Measurements from ENCODE around the gene GALNT14. TPM values are rescaled to one million over a fixed set of nuclear protein-coding genes. Genes with fewer than 3 reads are reported as not detected.

Gene GALNT14
- total RNA-seq, 2 experiments from 2014 or later, result 0.48 to 0.83 TPM

- no peaks in the 10 kb centered on the region for H3K27me3 Mint-ChIP-seq
- no peaks in the 10 kb centered on the region for H3K9me3 Mint-ChIP-seq (ENCODE audit: low read depth)
- intact Hi-C loops (cut with DNase I, micrococcal nuclease), result no loop called here
- H3K27ac Mint-ChIP-seq, result no peak overlapping the region
- CTCF ChIA-PET, result no interaction called here
- peak; percentile 35 for DNase-seq
- POLR2A ChIA-PET, result no interaction called here
- H3K36me3 Mint-ChIP-seq (ENCODE audit: low read depth), result no peaks in the 10 kb centered on the region
- H3K4me1 Mint-ChIP-seq, result peaks cover 5% of the 10 kb centered on the region
- peak; percentile 92 for ATAC-seq
- H3K4me3 Mint-ChIP-seq, result no peak overlapping the region
Observed at GRCh38 chr2:30947686-30948085, 190.6 kb downstream of the GALNT14 start.

- H3K4me1 Mint-ChIP-seq, result peaks cover under 1% of the 10 kb centered on the region
- H3K27ac Mint-ChIP-seq, result no peak overlapping the region
- DNase-seq (no peak), ATAC-seq (no peak)
- no peak overlapping the region for H3K4me3 Mint-ChIP-seq
- peaks cover 2% of the 10 kb centered on the region for H3K27me3 Mint-ChIP-seq
- POLR2A ChIA-PET, result interaction anchor here (0.6 kb wide), 1 partner anchor 490 kb away, joined by 11 read pairs; no protein-coding TSS in a partner anchor
- intact Hi-C loops (cut with DNase I, micrococcal nuclease), result no loop called here
- no peaks in the 10 kb centered on the region for H3K9me3 Mint-ChIP-seq (ENCODE audit: low read depth)
- CTCF ChIA-PET, result interaction anchor here (0.6 kb wide), 1 partner anchor 820 kb away, joined by 3 read pairs; no protein-coding TSS in a partner anchor
- no peaks in the 10 kb centered on the region for H3K36me3 Mint-ChIP-seq (ENCODE audit: low read depth)
Observed at GRCh38 chr2:30942419-30942818, 195.8 kb downstream of the GALNT14 start.

GRCh38 chr2:30940839-30941238 lies 197.4 kb downstream of the GALNT14 start:
- ChIA-PET POLR2A (no interaction called here), CTCF (no interaction called here)
- Mint-ChIP-seq H3K9me3 (ENCODE audit: low read depth) (no peaks in the 10 kb centered on the region), H3K4me1 (no peaks in the 10 kb centered on the region), H3K36me3 (ENCODE audit: low read depth) (no peaks in the 10 kb centered on the region), H3K27me3 (peaks cover 2% of the 10 kb centered on the region), H3K4me3 (no peak overlapping the region), H3K27ac (no peak overlapping the region)
- DNase-seq (no peak), ATAC-seq (no peak)
- intact Hi-C loops (cut with DNase I, micrococcal nuclease), result no loop called here

- intact Hi-C loops (cut with DNase I, micrococcal nuclease), result no loop called here
- Mint-ChIP-seq H3K4me1 (no peaks in the 10 kb centered on the region), H3K9me3 (ENCODE audit: low read depth) (no peaks in the 10 kb centered on the region), H3K36me3 (ENCODE audit: low read depth) (no peaks in the 10 kb centered on the region), H3K27ac (no peak overlapping the region), H3K4me3 (no peak overlapping the region), H3K27me3 (peaks cover 2% of the 10 kb centered on the region)
- no peak for ATAC-seq
- DNase-seq, result no peak
- POLR2A ChIA-PET, result no interaction called here
- CTCF ChIA-PET, result no interaction called here
Observed at GRCh38 chr2:30939364-30939763, 198.9 kb downstream of the GALNT14 start.

GRCh38 chr2:30938196-30938595 lies 200.0 kb downstream of the GALNT14 start:
- POLR2A ChIA-PET, result no interaction called here
- Mint-ChIP-seq H3K4me3 (no peak overlapping the region), H3K27ac (no peak overlapping the region), H3K27me3 (peaks cover 2% of the 10 kb centered on the region), H3K36me3 (ENCODE audit: low read depth) (no peaks in the 10 kb centered on the region), H3K4me1 (peaks cover 3% of the 10 kb centered on the region), H3K9me3 (ENCODE audit: low read depth) (no peaks in the 10 kb centered on the region)
- DNase-seq (no peak), ATAC-seq (no peak)
- intact Hi-C loops (cut with DNase I, micrococcal nuclease), result no loop called here
- CTCF ChIA-PET, result no interaction called here

GRCh38 chr2:30936977-30937376 lies 201.3 kb downstream of the GALNT14 start:
- no peak for DNase-seq
- intact Hi-C loops (cut with DNase I, micrococcal nuclease), result no loop called here

GRCh38 chr2:30935795-30936194 lies 202.4 kb downstream of the GALNT14 start:
- Mint-ChIP-seq H3K4me3 (no peak overlapping the region), H3K27ac (no peak overlapping the region)

More at GRCh38 chr2:30936977-30937376, 201.3 kb downstream of the GALNT14 start:
- ChIA-PET CTCF (no interaction called here), POLR2A (no interaction called here)
- peaks cover 8% of the 10 kb centered on the region for H3K4me1 Mint-ChIP-seq
- no peaks in the 10 kb centered on the region for H3K36me3 Mint-ChIP-seq (ENCODE audit: low read depth)
- no peaks in the 10 kb centered on the region for H3K9me3 Mint-ChIP-seq (ENCODE audit: low read depth)
- H3K27me3 Mint-ChIP-seq, result peaks cover 1% of the 10 kb centered on the region
- no peak overlapping the region for H3K27ac Mint-ChIP-seq
- no peak overlapping the region for H3K4me3 Mint-ChIP-seq
- no peak for ATAC-seq

GRCh38 chr2:30934066-30934465 lies 204.2 kb downstream of the GALNT14 start:
- ChIA-PET POLR2A (no interaction called here), CTCF (interaction anchor here (0.5 to 0.8 kb wide), 2 partner anchors 218 to 620 kb away, joined by 3 read pairs; no protein-coding TSS in a partner anchor)
- H3K27me3 Mint-ChIP-seq, result no peaks in the 10 kb centered on the region
- no peaks in the 10 kb centered on the region for H3K36me3 Mint-ChIP-seq (ENCODE audit: low read depth)
- ATAC-seq (no peak), DNase-seq (no peak)
- intact Hi-C loops (cut with DNase I, micrococcal nuclease), result no loop called here
- no peak overlapping the region for H3K4me3 Mint-ChIP-seq
- H3K4me1 Mint-ChIP-seq, result peaks cover 8% of the 10 kb centered on the region
- no peak overlapping the region for H3K27ac Mint-ChIP-seq
- no peaks in the 10 kb centered on the region for H3K9me3 Mint-ChIP-seq (ENCODE audit: low read depth)

More at GRCh38 chr2:30935795-30936194, 202.4 kb downstream of the GALNT14 start:
- DNase-seq, result no peak
- peaks cover 8% of the 10 kb centered on the region for H3K4me1 Mint-ChIP-seq
- intact Hi-C loops (cut with DNase I, micrococcal nuclease), result no loop called here
- H3K36me3 Mint-ChIP-seq (ENCODE audit: low read depth), result no peaks in the 10 kb centered on the region
- no peak for ATAC-seq
- POLR2A ChIA-PET, result no interaction called here
- H3K9me3 Mint-ChIP-seq (ENCODE audit: low read depth), result no peaks in the 10 kb centered on the region
- CTCF ChIA-PET, result no interaction called here
- no peaks in the 10 kb centered on the region for H3K27me3 Mint-ChIP-seq

GRCh38 chr2:30933496-30933895 lies 204.7 kb downstream of the GALNT14 start:
- no peaks in the 10 kb centered on the region for H3K27me3 Mint-ChIP-seq
- no peak for DNase-seq
- no peak overlapping the region for H3K4me3 Mint-ChIP-seq
- H3K27ac Mint-ChIP-seq, result no peak overlapping the region
- peaks cover 8% of the 10 kb centered on the region for H3K4me1 Mint-ChIP-seq
- ChIA-PET CTCF (no interaction called here), POLR2A (no interaction called here)
- no peaks in the 10 kb centered on the region for H3K36me3 Mint-ChIP-seq (ENCODE audit: low read depth)
- ATAC-seq, result no peak
- H3K9me3 Mint-ChIP-seq (ENCODE audit: low read depth), result no peaks in the 10 kb centered on the region
- intact Hi-C loops (cut with DNase I, micrococcal nuclease), result no loop called here

- ChIA-PET POLR2A (no interaction called here), CTCF (no interaction called here)
- intact Hi-C loops (cut with DNase I, micrococcal nuclease), result no loop called here
- H3K27ac Mint-ChIP-seq, result no peak overlapping the region
- H3K9me3 Mint-ChIP-seq (ENCODE audit: low read depth), result no peaks in the 10 kb centered on the region
- DNase-seq (peak; percentile 40), ATAC-seq (peak; percentile 90)
- H3K27me3 Mint-ChIP-seq, result no peaks in the 10 kb centered on the region
- peaks cover 8% of the 10 kb centered on the region for H3K4me1 Mint-ChIP-seq
- no peaks in the 10 kb centered on the region for H3K36me3 Mint-ChIP-seq (ENCODE audit: low read depth)
- no peak overlapping the region for H3K4me3 Mint-ChIP-seq
Observed at GRCh38 chr2:30932870-30933269, 205.4 kb downstream of the GALNT14 start.

- H3K9me3 Mint-ChIP-seq (ENCODE audit: low read depth), result no peaks in the 10 kb centered on the region
- DNase-seq (no peak), ATAC-seq (no peak)
- H3K4me1 Mint-ChIP-seq, result peaks cover 8% of the 10 kb centered on the region
- intact Hi-C loops (cut with DNase I, micrococcal nuclease), result no loop called here
- H3K27ac Mint-ChIP-seq, result no peak overlapping the region
- ChIA-PET POLR2A (no interaction called here), CTCF (no interaction called here)
- H3K4me3 Mint-ChIP-seq, result no peak overlapping the region
- no peaks in the 10 kb centered on the region for H3K36me3 Mint-ChIP-seq (ENCODE audit: low read depth)
- no peaks in the 10 kb centered on the region for H3K27me3 Mint-ChIP-seq
Observed at GRCh38 chr2:30931841-30932407, 206.3 kb downstream of the GALNT14 start.

GRCh38 chr2:30930716-30931115 lies 207.5 kb downstream of the GALNT14 start:
- no peak for DNase-seq
- Mint-ChIP-seq H3K9me3 (ENCODE audit: low read depth) (no peaks in the 10 kb centered on the region), H3K27ac (no peak overlapping the region), H3K36me3 (ENCODE audit: low read depth) (no peaks in the 10 kb centered on the region), H3K27me3 (no peaks in the 10 kb centered on the region), H3K4me1 (peaks cover 8% of the 10 kb centered on the region), H3K4me3 (no peak overlapping the region)
- POLR2A ChIA-PET, result no interaction called here
- intact Hi-C loops (cut with DNase I, micrococcal nuclease), result no loop called here
- CTCF ChIA-PET, result interaction anchor here (0.6 to 0.7 kb wide), 2 partner anchors 16 to 1622 kb away, joined by 3 to 7 read pairs; no protein-coding TSS in a partner anchor
- no peak for ATAC-seq
